Adrenal gland (tissue), 5 donors: ENCODE data around the gene TNS3.

Source experiments
- POLR2A ChIP-seq, 2 donors: fragments of 450-650 bp; IDR thresholded peaks; one replicate each; pipeline ENCODE4 v1.6.1; 2017; ENCODE audit warnings: antibody characterized with exemption in 2 of 2, mild to moderate bottlenecking in 2 of 2, moderate library complexity in 1 of 2
- TF ChIP-seq, protein P1 (sequence below), 6 experiments: fragments of 450-650 bp in 4 of 6; fragments of 200-600 bp in 2 of 6; sonication (generic) in 1 of 6; IDR thresholded peaks; 1 replicate in 5 of 6; 2 replicates in 1 of 6; pipeline versions ENCODE4 v1.5.1 to v1.8.0; 2016 to 2021; ENCODE audit warnings: antibody characterized with exemption in 6 of 6, mild to moderate bottlenecking in 2 of 6, moderate library complexity in 1 of 6
- donor health status: DM: no; HTN: no; CAD: no.

DNA sequence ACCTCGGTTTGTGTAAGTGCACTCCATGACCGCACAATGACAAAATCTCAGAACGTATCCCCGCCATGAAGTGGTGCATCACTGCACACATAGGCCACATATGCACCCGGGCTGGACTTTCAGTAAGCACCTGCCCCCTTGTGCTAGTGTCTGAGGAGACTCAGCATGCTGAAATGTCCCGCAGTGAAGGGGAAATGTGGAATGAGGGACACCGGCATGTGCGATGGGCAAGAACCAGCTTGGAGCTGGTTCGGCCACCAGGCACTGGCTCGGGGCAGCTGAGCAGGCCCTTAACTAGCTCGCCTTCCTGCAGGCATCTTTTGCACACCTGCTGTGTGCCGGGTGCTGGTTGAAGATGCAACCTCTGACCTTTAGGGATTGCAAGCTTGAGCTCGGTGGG is 49.8 kb upstream of the TNS3 start:
- TF ChIP-seq, protein P1, sequence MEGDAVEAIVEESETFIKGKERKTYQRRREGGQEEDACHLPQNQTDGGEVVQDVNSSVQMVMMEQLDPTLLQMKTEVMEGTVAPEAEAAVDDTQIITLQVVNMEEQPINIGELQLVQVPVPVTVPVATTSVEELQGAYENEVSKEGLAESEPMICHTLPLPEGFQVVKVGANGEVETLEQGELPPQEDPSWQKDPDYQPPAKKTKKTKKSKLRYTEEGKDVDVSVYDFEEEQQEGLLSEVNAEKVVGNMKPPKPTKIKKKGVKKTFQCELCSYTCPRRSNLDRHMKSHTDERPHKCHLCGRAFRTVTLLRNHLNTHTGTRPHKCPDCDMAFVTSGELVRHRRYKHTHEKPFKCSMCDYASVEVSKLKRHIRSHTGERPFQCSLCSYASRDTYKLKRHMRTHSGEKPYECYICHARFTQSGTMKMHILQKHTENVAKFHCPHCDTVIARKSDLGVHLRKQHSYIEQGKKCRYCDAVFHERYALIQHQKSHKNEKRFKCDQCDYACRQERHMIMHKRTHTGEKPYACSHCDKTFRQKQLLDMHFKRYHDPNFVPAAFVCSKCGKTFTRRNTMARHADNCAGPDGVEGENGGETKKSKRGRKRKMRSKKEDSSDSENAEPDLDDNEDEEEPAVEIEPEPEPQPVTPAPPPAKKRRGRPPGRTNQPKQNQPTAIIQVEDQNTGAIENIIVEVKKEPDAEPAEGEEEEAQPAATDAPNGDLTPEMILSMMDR (IDR thresholded peaks at IDR 0.05): no peak
- no peak for TF ChIP-seq POLR2A (IDR thresholded peaks at IDR 0.05)
